GM23338 (cell line): Measurements from ENCODE around the gene PDE6H. TPM values are rescaled to one million over a fixed set of nuclear protein-coding genes. Genes with fewer than 3 reads are reported as not detected.

Experiments
- ATAC-seq: fragments of 200-7000 bp; cut with Tn5 transposase; 3 replicates; pipeline ENCODE4 v1.9.1; 2020
- DNase-seq: peaks from one replicate; pipeline ENCODE4 v3.0.0-alpha.2; 2015; ENCODE audit warnings: low spot score
- H2AFZ ChIP-seq: fragments of 200-600 bp; sonication (generic); 2 replicates; pipeline ENCODE4 v1.8.0; 2016; ENCODE audit warnings: antibody characterized with exemption, mild to moderate bottlenecking, moderate library complexity
- H3F3A ChIP-seq: fragments of 200-600 bp; sonication (generic); replicated peaks from 2 replicates; pipeline ENCODE4 v1.8.0; 2017; ENCODE audit warnings: antibody characterized with exemption, mixed run types, low read depth
- H3K27ac ChIP-seq: fragments of 200-600 bp; sonication (generic); 2 replicates; pipeline ENCODE4 v1.6.1; 2016; ENCODE audit warnings: low read depth
- H3K27me3 ChIP-seq: fragments of 200-600 bp; sonication (generic); 2 replicates; pipeline ENCODE4 v1.8.0; 2016; ENCODE audit warnings: mild to moderate bottlenecking, mixed run types, moderate library complexity; ENCODE audit not compliant: insufficient read depth
- H3K36me3 ChIP-seq: fragments of 200-600 bp; sonication (generic); 2 replicates; pipeline ENCODE4 v1.8.0; 2016; ENCODE audit warnings: mild to moderate bottlenecking; ENCODE audit not compliant: insufficient read depth
- H3K4me1 ChIP-seq: fragments of 200-600 bp; sonication (generic); 2 replicates; pipeline ENCODE4 v1.8.0; 2016; ENCODE audit warnings: mild to moderate bottlenecking, moderate library complexity; ENCODE audit not compliant: insufficient read depth
- H3K4me2 ChIP-seq: fragments of 200-600 bp; sonication (generic); 2 replicates; pipeline ENCODE4 v1.7.1; 2017; ENCODE audit warnings: mixed run types
- H3K4me3 ChIP-seq: fragments of 200-600 bp; sonication (generic); 2 replicates; pipeline ENCODE4 v1.6.1; 2016; ENCODE audit warnings: mixed run types
- H3K79me2 ChIP-seq: fragments of 200-600 bp; sonication (generic); replicated peaks from 2 replicates; pipeline ENCODE4 v1.8.0; 2017; ENCODE audit warnings: mild to moderate bottlenecking; ENCODE audit not compliant: insufficient read depth
- H3K9me2 ChIP-seq: fragments of 200-600 bp; sonication (generic); 2 replicates; pipeline ENCODE4 v1.8.0; 2017; ENCODE audit not compliant: insufficient read depth
- H4K20me1 ChIP-seq: fragments of 200-600 bp; sonication (generic); replicated peaks from 2 replicates; pipeline ENCODE4 v1.8.0; 2017; ENCODE audit warnings: mild to moderate bottlenecking; ENCODE audit not compliant: insufficient read depth
- H3K27ac Mint-ChIP-seq: 2 replicates; pipeline ENCODE4 v1.8.0; 2020; ENCODE audit warnings: inconsistent platforms, mild to moderate bottlenecking, moderate library complexity, mixed read lengths
- H3K27me3 Mint-ChIP-seq: 3 replicates; pipeline ENCODE4 v1.8.0; 2022; ENCODE audit warnings: low read depth, mild to moderate bottlenecking, moderate library complexity, mixed read lengths, inconsistent platforms; ENCODE audit not compliant: insufficient read depth, poor library complexity
- H3K36me3 Mint-ChIP-seq: 3 replicates; pipeline ENCODE4 v1.8.0; 2021; ENCODE audit warnings: low read depth, mild to moderate bottlenecking, inconsistent platforms, moderate library complexity, mixed read lengths
- H3K4me1 Mint-ChIP-seq: 3 replicates; pipeline ENCODE4 v1.8.0; 2020; ENCODE audit warnings: mild to moderate bottlenecking, inconsistent platforms, mixed read lengths
- H3K4me3 Mint-ChIP-seq: 3 replicates; pipeline ENCODE4 v1.8.0; 2021; ENCODE audit warnings: moderate library complexity, mild to moderate bottlenecking, inconsistent platforms, mixed read lengths
- H3K9me3 Mint-ChIP-seq: 3 replicates; pipeline ENCODE4 v1.8.0; 2020; ENCODE audit warnings: moderate library complexity, mild to moderate bottlenecking, inconsistent platforms, mixed read lengths
- CREB1 ChIP-seq: fragments of 250-450 bp; sonication (Bioruptor Pico); IDR thresholded peaks from 2 replicates; pipeline ENCODE4 v1.5.0; 2020; ENCODE audit warnings: low read depth, mild to moderate bottlenecking, moderate library complexity
- CTCF ChIP-seq, 2 experiments: fragments of 200-600 bp in 1 of 2; sonication (generic) in 1 of 2; conservative IDR thresholded peaks; 2 replicates each; pipeline versions ENCODE4 v1.5.1 to v1.6.1; 2016 to 2017; ENCODE audit warnings: antibody characterized with exemption in 2 of 2, low read depth in 2 of 2, mild to moderate bottlenecking in 2 of 2, moderate library complexity in 1 of 2
- ETS1 ChIP-seq: IDR thresholded peaks from 2 replicates; pipeline ENCODE4 v1.6.1; 2016; ENCODE audit warnings: antibody characterized with exemption
- EZH2 ChIP-seq: fragments of 200-600 bp; sonication (generic); IDR thresholded peaks from one replicate; pipeline ENCODE4 v1.8.0; 2017; ENCODE audit warnings: antibody characterized with exemption, mild to moderate bottlenecking, low read depth; ENCODE audit not compliant: unreplicated experiment
- EZH2phosphoT487 ChIP-seq: fragments of 200-600 bp; sonication (generic); IDR thresholded peaks from one replicate; pipeline ENCODE4 v1.8.1; 2018; ENCODE audit warnings: antibody characterized with exemption; ENCODE audit not compliant: unreplicated experiment
- JUNB ChIP-seq: IDR thresholded peaks from one replicate; pipeline ENCODE4 v1.6.1; 2016; ENCODE audit warnings: antibody characterized with exemption; ENCODE audit not compliant: unreplicated experiment
- NANOG ChIP-seq: IDR thresholded peaks from 2 replicates; pipeline ENCODE4 v1.6.1; 2016; ENCODE audit warnings: antibody characterized with exemption, borderline replicate concordance
- POLR2AphosphoS5 ChIP-seq: IDR thresholded peaks from 2 replicates; pipeline ENCODE4 v1.6.1; 2016; ENCODE audit warnings: antibody characterized with exemption, low read depth
- REST ChIP-seq: IDR thresholded peaks from one replicate; pipeline ENCODE4 v1.6.1; 2018; ENCODE audit warnings: antibody characterized with exemption; ENCODE audit not compliant: unreplicated experiment
- STAT1 ChIP-seq: IDR thresholded peaks from one replicate; pipeline ENCODE4 v1.6.1; 2016; ENCODE audit warnings: antibody characterized with exemption; ENCODE audit not compliant: unreplicated experiment
- ZNF114 ChIP-seq: fragments of 250-450 bp; sonication (Bioruptor Pico); IDR thresholded peaks from 2 replicates; pipeline ENCODE4 v1.5.0; 2020; ENCODE audit warnings: mild to moderate bottlenecking, moderate library complexity
- ZNF331 ChIP-seq: fragments of 250-450 bp; sonication (Bioruptor Pico); IDR thresholded peaks from 2 replicates; pipeline ENCODE4 v1.5.0; 2020; ENCODE audit warnings: low read depth, mild to moderate bottlenecking, moderate library complexity
- ZNF462 ChIP-seq: fragments of 250-450 bp; sonication (Bioruptor Pico); IDR thresholded peaks from 2 replicates; pipeline ENCODE4 v1.5.0; 2020; ENCODE audit warnings: mild to moderate bottlenecking, moderate library complexity
- polyA plus RNA-seq: library from polyadenylated mRNA; unstranded; fragments of >200 nt; fragmentation: Nextera tagmentation; extraction: Ambion mirVana; gene quantifications from 2 replicates; pipeline ENCODE4 v1.2.1, GENCODE V29; 2016
- total RNA-seq: library from RNA; depleted of rRNA; stranded (reverse); fragments of >200 nt; shearing (Covaris generic); gene quantifications from 2 replicates; pipeline ENCODE4 v1.2.3, GENCODE V29; 2014

The PDE6H gene
- total and polyA plus RNA-seq, 2 experiments from 2014 or later, result not detected

GRCh38 chr12:14984036-14984435 lies 11.2 kb downstream of the PDE6H start:
- peaks cover 5% of the 10 kb centered on the region; the same call in 1 of the 3 replicates for H3K4me1 Mint-ChIP-seq
- H3K27ac ChIP-seq, result no peak overlapping the region
- no peaks in the 10 kb centered on the region for H3K9me2 ChIP-seq
- H3K36me3 ChIP-seq, result no peaks in the 10 kb centered on the region
- H3K27me3 Mint-ChIP-seq, result no peaks in the 10 kb centered on the region
- H3K9me3 Mint-ChIP-seq, result no peaks in the 10 kb centered on the region
- H3K79me2 ChIP-seq, result no peaks in the 10 kb centered on the region
- H3K4me2 ChIP-seq, result no peak overlapping the region
- H3F3A ChIP-seq, result no peaks in the 10 kb centered on the region
- H3K4me3 Mint-ChIP-seq, result no peak overlapping the region
- H3K4me1 ChIP-seq, result no peaks in the 10 kb centered on the region
- H3K27me3 ChIP-seq, result no peaks in the 10 kb centered on the region
- DNase-seq (no peak), ATAC-seq (no peak)
- H4K20me1 ChIP-seq, result no peaks in the 10 kb centered on the region
- no peak overlapping the region for H2AFZ ChIP-seq
- TF ChIP-seq REST (no peak), POLR2AphosphoS5 (no peak), JUNB (no peak), EZH2phosphoT487 (no peak), ZNF114 (CRISPR knock-in tag) (no peak), NANOG (no peak), ZNF462 (CRISPR knock-in tag) (no peak), EZH2 (no peak), CTCF (conservative IDR thresholded peaks at IDR 0.05; ENCODE audit: low read depth in 2 of 2) (no peak), ZNF331 (CRISPR knock-in tag) (no peak), CREB1 (no peak), ETS1 (no peak), STAT1 (no peak)
- no peaks in the 10 kb centered on the region for H3K36me3 Mint-ChIP-seq
- no peak overlapping the region for H3K4me3 ChIP-seq
- H3K27ac Mint-ChIP-seq, result no peak overlapping the region
